Right lobe of liver (tissue), 6 donors: Measurements from ENCODE around the gene WDR83. TPM values are rescaled to one million over a fixed set of nuclear protein-coding genes. Genes with fewer than 3 reads are reported as not detected.

Experiments used
- ATAC-seq, 4 donors: fragments of 200-7000 bp; cut with Tn5 transposase; one replicate each; pipeline ENCODE4 v1.9.1; 2020; ENCODE audit warnings: mild to moderate bottlenecking in 4 of 4, moderate library complexity in 4 of 4
- DNase-seq, 3 donors: peaks; one replicate each; pipeline ENCODE4 v3.0.0-alpha.2; 2020
- H3K27ac ChIP-seq, 3 donors: fragments of 200-600 bp; one replicate each; pipeline ENCODE4 v1.8.0; 2022
- H3K27me3 ChIP-seq, 2 donors: fragments of 200-600 bp; one replicate each; pipeline ENCODE4 v1.8.0; 2022
- H3K36me3 ChIP-seq, 4 donors: fragments of 200-600 bp; sonication (generic) in 1 of 4; one replicate each; pipeline versions ENCODE4 v1.5.1 to v1.8.0; 2017 to 2022; ENCODE audit warnings: control low read depth in 1 of 4
- H3K4me1 ChIP-seq, 4 donors: fragments of 200-600 bp; sonication (generic) in 1 of 4; one replicate each; pipeline versions ENCODE4 v1.5.1 to v1.8.0; 2017 to 2022; ENCODE audit warnings: control low read depth in 1 of 4
- H3K4me3 ChIP-seq, 3 donors: fragments of 200-600 bp; one replicate each; pipeline ENCODE4 v1.8.0; 2022
- H3K9me3 ChIP-seq, 4 donors: fragments of 200-600 bp; sonication (generic) in 1 of 4; one replicate each; pipeline versions ENCODE4 v1.5.1 to v1.8.0; 2017 to 2022; ENCODE audit warnings: control low read depth in 1 of 4
- POLR2A ChIP-seq: fragments of 450-650 bp; IDR thresholded peaks from one replicate; pipeline ENCODE4 v1.6.1; 2017; ENCODE audit warnings: antibody characterized with exemption, mild to moderate bottlenecking
- WGBS: methylation state at CpG from one replicate; pipeline ENCODE4 v1.1.6; 2018; ENCODE audit warnings: low coverage, low lambda C conversion rate; ENCODE audit not compliant: insufficient coverage; ENCODE audit errors: missing lambda C conversion rate; 5-methylcytosine and 5-hydroxymethylcytosine counted together
- intact Hi-C, 2 donors: fragments of 100-400 bp; cut with DNase I; formaldehyde crosslinking; loops; one replicate each; pipeline versions ENCODE4 v1.11.2 to v1.14.1; 2022
- total RNA-seq, 6 experiments: library from RNA; depleted of rRNA in 2 of 6; stranded (reverse); fragments of >200 nt in 2 of 6; fragmentation: NEBNext Ultra II Directional in 3 of 6; extraction: Animal tissue kit (Norgen Biotek cat#: 25700) in 3 of 6; gene quantifications; one replicate each; pipeline versions ENCODE4 v1.1.0 to v1.2.4, GENCODE V29; 2016 to 2023
- TF ChIP-seq, protein P1 (sequence below), 4 donors: fragments of 200-600 bp in 3 of 4; fragments of 450-650 bp in 1 of 4; IDR thresholded peaks; one replicate each; pipeline versions ENCODE4 v1.5.1 to v1.8.0; 2016 to 2022; ENCODE audit warnings: antibody characterized with exemption in 4 of 4, mild to moderate bottlenecking in 2 of 4
- donor health status: DM: no; HTN: yes; CAD: no.
- donor health status: DM: no; HTN: no; CAD: no.
- donor health status: DM: no; HTN: no; CAD: no.
- donor health status: DM: no; HTN: yes; CAD: no.
- donor health status: DM: no; HTN: yes; CAD: no.

The WDR83 gene
- total RNA-seq, 6 experiments from 2014 or later, result 2.5 to 6.2 (median 4.2) TPM

DNA sequence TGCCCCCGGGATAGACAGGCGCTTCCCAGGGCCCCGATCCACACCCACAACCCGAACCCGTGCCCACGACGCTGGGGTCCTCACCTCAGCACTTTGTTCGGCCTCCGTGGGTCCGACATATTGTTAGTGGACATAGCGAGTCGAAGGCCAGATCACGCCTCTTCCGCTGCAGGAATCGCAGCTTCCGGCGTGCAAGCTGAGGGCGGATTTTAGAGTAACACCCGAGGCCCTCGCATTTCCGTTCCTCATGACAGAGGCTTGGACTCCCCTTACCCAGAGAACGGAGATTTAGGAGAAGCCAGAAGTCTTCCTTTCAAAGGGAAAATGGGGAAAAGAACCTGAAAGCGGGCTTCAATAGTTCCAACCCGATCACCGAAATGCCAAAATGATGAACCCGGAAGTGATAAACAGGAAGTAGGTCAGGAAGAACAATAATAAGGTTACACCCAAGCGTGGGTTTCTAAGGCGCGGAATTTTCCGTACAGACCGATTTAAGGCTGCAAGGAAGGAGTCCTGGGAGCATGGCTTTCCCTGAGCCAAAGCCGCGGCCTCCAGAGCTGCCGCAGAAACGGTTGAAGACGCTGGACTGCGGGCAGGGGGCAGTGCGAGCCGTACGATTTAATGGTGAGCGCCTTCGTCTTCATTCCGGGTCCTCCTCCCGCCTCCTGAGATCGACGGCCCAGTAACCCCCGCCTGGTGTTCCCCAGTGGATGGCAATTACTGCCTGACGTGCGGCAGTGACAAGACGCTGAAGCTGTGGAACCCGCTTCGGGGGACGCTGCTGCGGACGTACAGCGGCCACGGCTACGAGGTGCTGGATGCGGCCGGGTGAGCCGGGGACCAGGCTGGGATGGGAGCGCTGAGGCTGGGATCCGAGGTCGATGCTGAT lies 2.9 kb downstream of the WDR83 start:
- Histone ChIP-seq H3K9me3 (no peaks in the 10 kb centered on the region), H3K27me3 (no peaks in the 10 kb centered on the region), H3K27ac (peak overlapping the region; percentile 86 to 96 (median 93)), H3K36me3 (peaks cover 0 to 19% (median 5%) of the 10 kb centered on the region in 4 donors), H3K4me3 (peak overlapping the region; percentile 55 to 83 (median 63)), H3K4me1 (peaks cover 0 to 28% (median 12%) of the 10 kb centered on the region in 4 donors)
- peak; percentile 69 to 78 (median 72) for ATAC-seq
- DNase-seq, result peak; percentile 77 to 84 (median 83)
- intact Hi-C loops, result loop anchor here (5.0 to 10.0 kb wide), 2 partner anchors 105 to 107 kb away; no protein-coding TSS in a partner anchor
- 0% methylated on average over 23 of the region's 64 CpGs for WGBS
- TF ChIP-seq, protein P1, sequence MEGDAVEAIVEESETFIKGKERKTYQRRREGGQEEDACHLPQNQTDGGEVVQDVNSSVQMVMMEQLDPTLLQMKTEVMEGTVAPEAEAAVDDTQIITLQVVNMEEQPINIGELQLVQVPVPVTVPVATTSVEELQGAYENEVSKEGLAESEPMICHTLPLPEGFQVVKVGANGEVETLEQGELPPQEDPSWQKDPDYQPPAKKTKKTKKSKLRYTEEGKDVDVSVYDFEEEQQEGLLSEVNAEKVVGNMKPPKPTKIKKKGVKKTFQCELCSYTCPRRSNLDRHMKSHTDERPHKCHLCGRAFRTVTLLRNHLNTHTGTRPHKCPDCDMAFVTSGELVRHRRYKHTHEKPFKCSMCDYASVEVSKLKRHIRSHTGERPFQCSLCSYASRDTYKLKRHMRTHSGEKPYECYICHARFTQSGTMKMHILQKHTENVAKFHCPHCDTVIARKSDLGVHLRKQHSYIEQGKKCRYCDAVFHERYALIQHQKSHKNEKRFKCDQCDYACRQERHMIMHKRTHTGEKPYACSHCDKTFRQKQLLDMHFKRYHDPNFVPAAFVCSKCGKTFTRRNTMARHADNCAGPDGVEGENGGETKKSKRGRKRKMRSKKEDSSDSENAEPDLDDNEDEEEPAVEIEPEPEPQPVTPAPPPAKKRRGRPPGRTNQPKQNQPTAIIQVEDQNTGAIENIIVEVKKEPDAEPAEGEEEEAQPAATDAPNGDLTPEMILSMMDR (IDR thresholded peaks at IDR 0.05), result no peak
- peak; percentile 5 for TF ChIP-seq POLR2A

DNA sequence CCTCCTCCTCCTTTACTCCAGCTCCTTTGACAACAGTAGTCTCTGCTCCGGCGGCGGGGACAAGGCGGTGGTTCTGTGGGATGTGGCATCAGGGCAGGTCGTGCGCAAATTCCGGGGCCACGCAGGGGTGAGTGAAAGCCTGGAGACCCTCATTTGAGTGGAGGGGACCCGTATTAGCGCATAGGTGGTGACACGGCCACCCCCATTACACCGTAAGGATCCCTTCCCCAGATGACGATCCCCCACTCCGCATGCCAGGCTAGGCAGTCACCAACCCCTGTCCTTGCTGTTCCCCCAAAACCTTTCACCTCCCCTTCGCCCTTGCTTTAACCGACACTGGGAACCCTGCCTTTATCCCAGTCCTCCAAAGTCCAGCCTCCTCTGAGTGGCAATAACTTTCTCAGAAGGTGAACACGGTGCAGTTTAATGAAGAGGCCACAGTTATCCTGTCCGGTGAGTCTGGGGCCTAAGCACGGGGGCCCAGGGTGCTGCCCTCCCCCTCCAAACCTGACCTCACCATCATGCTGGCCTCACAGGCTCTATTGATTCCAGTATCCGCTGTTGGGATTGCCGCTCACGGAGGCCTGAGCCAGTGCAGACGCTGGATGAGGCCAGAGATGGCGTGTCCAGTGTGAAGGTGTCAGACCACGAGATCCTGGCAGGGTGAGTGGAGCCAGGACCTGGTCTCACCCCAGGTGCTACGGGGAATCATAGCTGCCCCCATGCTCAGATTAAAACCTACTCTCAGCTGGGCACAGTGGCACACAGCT lies 3.7 kb downstream of the WDR83 start:
- Histone ChIP-seq H3K9me3 (no peaks in the 10 kb centered on the region), H3K27ac (peak overlapping the region in 2 of 3 donors; percentile 86 to 96), H3K4me3 (peak overlapping the region; percentile 55 to 83 (median 63)), H3K36me3 (peaks cover 0 to 27% (median 7%) of the 10 kb centered on the region in 4 donors), H3K4me1 (peaks cover 0 to 28% (median 12%) of the 10 kb centered on the region in 4 donors), H3K27me3 (no peaks in the 10 kb centered on the region)
- DNase-seq, result no peak
- TF ChIP-seq POLR2A, result no peak
- TF ChIP-seq, protein P1 (IDR thresholded peaks at IDR 0.05), result no peak
- 56% methylated on average over 7 of the region's 26 CpGs for WGBS
- ATAC-seq, result no peak
- intact Hi-C loops, result loop anchor here in 1 of 2 donors (5.0 kb wide), 1 partner anchor 108 kb away; no protein-coding TSS in a partner anchor

DNA sequence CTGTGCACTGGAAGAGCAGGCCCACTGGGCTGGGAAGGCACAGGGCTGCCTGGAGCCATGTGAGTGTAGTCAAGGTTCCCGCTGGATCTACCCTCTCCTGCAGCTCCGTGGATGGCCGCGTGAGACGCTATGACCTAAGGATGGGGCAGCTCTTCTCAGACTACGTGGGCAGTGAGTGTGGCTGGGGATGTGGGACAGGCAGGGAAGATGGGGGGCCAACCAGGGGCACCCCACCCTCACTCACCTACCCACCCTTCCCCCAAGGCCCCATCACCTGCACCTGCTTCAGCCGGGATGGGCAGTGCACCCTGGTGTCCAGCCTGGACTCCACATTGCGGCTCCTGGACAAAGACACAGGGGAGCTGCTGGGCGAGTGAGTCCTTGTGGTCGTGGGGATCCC lies 6.1 kb downstream of the WDR83 start:
- WGBS, result no CpG with 5 or more reads among the region's 10 CpGs
- Histone ChIP-seq H3K4me3 (no peak overlapping the region), H3K27ac (no peak overlapping the region), H3K36me3 (peaks cover 0 to 46% (median 20%) of the 10 kb centered on the region in 4 donors), H3K9me3 (no peaks in the 10 kb centered on the region), H3K27me3 (no peaks in the 10 kb centered on the region), H3K4me1 (peaks cover 0 to 26% (median 7%) of the 10 kb centered on the region in 4 donors)
- DNase-seq (no peak), ATAC-seq (no peak)
- TF ChIP-seq, protein P1 (IDR thresholded peaks at IDR 0.05), result no peak
- TF ChIP-seq POLR2A, result no peak
- intact Hi-C loops, result loop anchor here in 1 of 2 donors (5.0 kb wide), 1 partner anchor 110 kb away; no protein-coding TSS in a partner anchor

DNA sequence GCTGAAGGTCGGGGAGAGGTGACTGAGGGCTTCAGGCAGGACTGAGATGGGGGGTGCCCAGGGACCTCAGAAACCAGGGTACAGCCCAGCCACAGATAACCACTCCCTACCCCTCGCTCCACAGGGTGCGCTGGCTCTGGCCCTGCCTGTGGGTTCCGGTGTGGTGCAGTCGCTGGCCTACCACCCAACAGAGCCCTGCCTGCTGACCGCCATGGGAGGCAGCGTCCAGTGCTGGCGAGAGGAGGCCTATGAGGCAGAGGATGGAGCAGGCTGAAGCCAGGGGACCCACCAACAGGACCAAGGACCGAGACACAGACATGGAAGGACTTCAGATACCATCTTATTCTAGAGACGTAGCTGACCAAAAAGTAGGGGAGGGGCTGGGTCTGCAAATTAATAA lies 8.8 kb downstream of the WDR83 start:
- H3K4me1 ChIP-seq, result peaks cover 0 to 24% (median 0%) of the 10 kb centered on the region in 4 donors
- WGBS, result 93% methylated on average over 5 of the region's 10 CpGs
- no peak for DNase-seq

More for the DNA sequence above, 8.8 kb downstream of the WDR83 start:
- no peak for ATAC-seq
- H3K36me3 ChIP-seq, result peaks cover 0 to 66% (median 26%) of the 10 kb centered on the region in 4 donors
- H3K27ac ChIP-seq, result no peak overlapping the region
- H3K27me3 ChIP-seq, result no peaks in the 10 kb centered on the region
- no peak for TF ChIP-seq POLR2A
- TF ChIP-seq, protein P1 (IDR thresholded peaks at IDR 0.05), result no peak
- intact Hi-C loops, result no loop called here
- H3K9me3 ChIP-seq, result no peaks in the 10 kb centered on the region
- H3K4me3 ChIP-seq, result no peak overlapping the region
